Measurements from ENCODE around the gene PIK3R1.

- TF ChIP-seq CTCF (IDR thresholded peaks at IDR 0.05) = no peak
- TF ChIP-seq POLR2A (IDR thresholded peaks at IDR 0.05) = no peak
These were observed 73.9 kb downstream of the PIK3R1 start for GRCh38 chr5:68289498-68289897.

Measured in Peyer's patch (tissue), 4 donors.